HCT116 (cell line): ENCODE data around the gene EGFLAM. TPM values are rescaled to one million over a fixed set of nuclear protein-coding genes. Genes with fewer than 3 reads are reported as not detected.

Experiments
- ATAC-seq: fragments of 200-7000 bp; cut with Tn5 transposase; 2 replicates; pipeline ENCODE4 v1.9.1; 2020; ENCODE audit warnings: mild to moderate bottlenecking, moderate library complexity
- BruUV-seq: library from RNA; stranded (reverse); fragments of 400-500 nt; replicated peaks from 2 replicates; lab custom pipeline; 2021; lab: Mats Ljungman, UMichigan
- CTCF ChIA-PET: fragments of 300-600 bp; sonication (Branson Sonifier 250); formaldehyde crosslinking; loops from one replicate; lab custom pipeline; 2021; ENCODE audit warnings: antibody characterized with exemption; lab: Charles Lee
- POLR2A ChIA-PET: fragments of 300-600, 350-600 bp; sonication (Branson Sonifier 250); formaldehyde crosslinking; loops from one replicate; lab custom pipeline; 2021; ENCODE audit warnings: antibody characterized with exemption; lab: Charles Lee
- RAD21 ChIA-PET, 2 experiments: fragments of 300-600 bp; sonication (Branson Sonifier 250); formaldehyde crosslinking; loops; one replicate each; lab custom pipeline; 2023; ENCODE audit warnings: low total read pairs in 2 of 2; ENCODE audit not compliant: uncharacterized antibody in 2 of 2, unreplicated experiment in 2 of 2, low non-redundant PET in 1 of 2; lab: Charles Lee
- DNase-seq: peaks from one replicate; pipeline ENCODE4 v3.0.0-alpha.2; 2010; ENCODE audit warnings: low read depth, low spot score
- H2AFZ ChIP-seq: fragments of 200-600 bp; shearing (Covaris generic), sonication (generic); 2 replicates; pipeline ENCODE4 v1.6.1; 2017; ENCODE audit warnings: low read depth, mixed run types, mixed read lengths, antibody characterized with exemption, low read length; ENCODE audit not compliant: poor library complexity, severe bottlenecking
- H3K27ac ChIP-seq: 2 replicates; pipeline ENCODE4 v1.5.1; 2012; ENCODE audit warnings: low read depth, low read length
- H3K27me3 ChIP-seq: fragments of 200-600 bp; sonication (generic); 2 replicates; pipeline ENCODE4 v1.6.1; 2016; ENCODE audit warnings: mixed run types, low read length, mixed read lengths; ENCODE audit not compliant: insufficient read depth
- H3K36me3 ChIP-seq, 2 experiments: fragments of 200-500 bp in 1 of 2; fragments of 200-600 bp in 1 of 2; sonication (Bioruptor generic) in 1 of 2; sonication (generic) in 1 of 2; 2 replicates each; pipeline versions ENCODE4 v1.5.1 to v1.6.1; 2014 to 2016; ENCODE audit warnings: low read length in 2 of 2, inconsistent platforms in 1 of 2, mixed read lengths in 1 of 2, mixed run types in 1 of 2; ENCODE audit not compliant: insufficient read depth in 2 of 2, control insufficient read depth in 1 of 2
- H3K4me1 ChIP-seq, 2 experiments: fragments of 200-600 bp in 1 of 2; sonication (generic) in 1 of 2; 2 replicates each; pipeline versions ENCODE4 v1.5.1 to v1.6.1; 2012 to 2017; ENCODE audit warnings: low read length in 2 of 2, inconsistent platforms in 1 of 2, mild to moderate bottlenecking in 1 of 2, mixed read lengths in 1 of 2, mixed run types in 1 of 2, moderate library complexity in 1 of 2; ENCODE audit not compliant: insufficient read depth in 2 of 2, control insufficient read depth in 1 of 2
- H3K4me2 ChIP-seq: fragments of 200-600 bp; sonication (generic); 2 replicates; pipeline ENCODE4 v1.6.1; 2017; ENCODE audit warnings: mixed run types, low read length, mixed read lengths
- H3K4me3 ChIP-seq, 2 experiments: fragments of 200-600 bp in 1 of 2; sonication (generic) in 1 of 2; replicated peaks in 1 of 2; 2 replicates each; pipeline ENCODE4 v1.5.1; 2011 to 2016; ENCODE audit warnings: low read length in 2 of 2, control low read depth in 1 of 2, low read depth in 1 of 2, mild to moderate bottlenecking in 1 of 2, mixed read lengths in 1 of 2, mixed run types in 1 of 2
- H3K79me2 ChIP-seq: fragments of 200-600 bp; sonication (generic); 2 replicates; pipeline ENCODE4 v1.6.1; 2017; ENCODE audit warnings: mild to moderate bottlenecking, mixed run types, low read length, moderate library complexity, mixed read lengths; ENCODE audit not compliant: insufficient read depth
- H3K9ac ChIP-seq: fragments of 200-600 bp; sonication (generic); 2 replicates; pipeline ENCODE4 v1.6.1; 2016; ENCODE audit warnings: low read length, mixed read lengths
- H3K9me2 ChIP-seq: fragments of 200-600 bp; sonication (generic), shearing (Covaris generic); 2 replicates; pipeline ENCODE4 v1.6.1; 2017; ENCODE audit warnings: mixed run types, mild to moderate bottlenecking, moderate library complexity; ENCODE audit not compliant: insufficient read depth
- H3K9me3 ChIP-seq, 2 experiments: fragments of 200-500 bp in 1 of 2; fragments of 200-600 bp in 1 of 2; sonication (Bioruptor generic) in 1 of 2; sonication (generic) in 1 of 2; 2 replicates each; pipeline ENCODE4 v1.6.1; 2014 to 2017; ENCODE audit warnings: low read length in 2 of 2, mixed read lengths in 2 of 2, inconsistent platforms in 1 of 2, low read depth in 1 of 2, mild to moderate bottlenecking in 1 of 2, mixed run types in 1 of 2, moderate library complexity in 1 of 2; ENCODE audit not compliant: control insufficient read depth in 1 of 2, insufficient read depth in 1 of 2
- H4K20me1 ChIP-seq: fragments of 200-600 bp; sonication (generic), shearing (Covaris generic); 2 replicates; pipeline ENCODE4 v1.6.1; 2017; ENCODE audit warnings: mixed run types, mild to moderate bottlenecking, moderate library complexity; ENCODE audit not compliant: insufficient read depth
- CBX3 ChIP-seq: IDR thresholded peaks from 2 replicates; pipeline ENCODE4 v1.6.1; 2012; ENCODE audit warnings: low read depth
- CTCF ChIP-seq, 3 experiments: fragments of 200-600 bp in 1 of 3; sonication (generic) in 1 of 3; IDR thresholded peaks in 2 of 3; conservative IDR thresholded peaks in 1 of 3; 2 replicates each; pipeline ENCODE4 v1.5.1; 2012 to 2017; ENCODE audit warnings: low read depth in 2 of 3, low read length in 2 of 3, antibody characterized with exemption in 1 of 3, borderline replicate concordance in 1 of 3, control low read depth in 1 of 3, mild to moderate bottlenecking in 1 of 3, mixed read lengths in 1 of 3, mixed run types in 1 of 3, moderate library complexity in 1 of 3; ENCODE audit not compliant: insufficient read depth in 1 of 3
- EGR1 ChIP-seq: IDR thresholded peaks from 2 replicates; pipeline ENCODE4 v1.6.1; 2012; ENCODE audit warnings: low read depth
- ELF1 ChIP-seq: IDR thresholded peaks from 2 replicates; pipeline ENCODE4 v1.6.1; 2012; ENCODE audit warnings: low read depth, borderline replicate concordance
- EZH2 ChIP-seq: fragments of 200-600 bp; sonication (generic); IDR thresholded peaks from 2 replicates; pipeline ENCODE4 v1.6.1; 2017; ENCODE audit warnings: antibody characterized with exemption, mixed run types
- EZH2phosphoT487 ChIP-seq: fragments of 200-600 bp; IDR thresholded peaks from 2 replicates; pipeline ENCODE4 v1.6.1; 2018; ENCODE audit warnings: antibody characterized with exemption, borderline replicate concordance
- FOSL1 ChIP-seq: IDR thresholded peaks from 2 replicates; pipeline ENCODE4 v1.6.1; 2012; ENCODE audit warnings: low read depth
- JUND ChIP-seq: IDR thresholded peaks from 2 replicates; pipeline ENCODE4 v1.6.1; 2012
- MAX ChIP-seq: IDR thresholded peaks from 2 replicates; pipeline ENCODE4 v1.6.1; 2012
- POLR2AphosphoS5 ChIP-seq: IDR thresholded peaks from 2 replicates; pipeline ENCODE4 v1.6.1; 2011; ENCODE audit warnings: mild to moderate bottlenecking, low read depth, low read length, moderate library complexity
- RAD21 ChIP-seq: IDR thresholded peaks from 2 replicates; pipeline ENCODE4 v1.6.1; 2012; ENCODE audit warnings: low read depth, mild to moderate bottlenecking
- SIN3A ChIP-seq: IDR thresholded peaks from 2 replicates; pipeline ENCODE4 v1.6.1; 2012; ENCODE audit warnings: low read depth
- SP1 ChIP-seq: IDR thresholded peaks from 2 replicates; pipeline ENCODE4 v1.6.1; 2012; ENCODE audit warnings: low read depth
- SRF ChIP-seq: IDR thresholded peaks from 2 replicates; pipeline ENCODE4 v1.6.1; 2012; ENCODE audit warnings: low read depth
- ZNF274 ChIP-seq: fragments of 200-500 bp; sonication (Bioruptor generic); IDR thresholded peaks from 2 replicates; pipeline ENCODE4 v1.6.1; 2014; ENCODE audit warnings: mild to moderate bottlenecking, low read depth, low read length, inconsistent platforms
- intact Hi-C: fragments of 100-400 bp; cut with micrococcal nuclease; formaldehyde crosslinking; loops from 2 replicates; pipeline ENCODE4 v1.10.0; 2022
- total RNA-seq: library from RNA; stranded (reverse); gene quantifications from one replicate; pipeline ENCODE4 v1.2.1, GENCODE V29; 2021; ENCODE audit not compliant: unreplicated experiment
- TF ChIP-seq, protein P1 (sequence below): IDR thresholded peaks from 2 replicates; pipeline ENCODE4 v1.6.1; 2011; ENCODE audit warnings: mild to moderate bottlenecking, low read length, moderate library complexity; ENCODE audit not compliant: insufficient replicate concordance; ENCODE audit errors: extremely low read depth
- TF ChIP-seq, protein P2 (sequence below): IDR thresholded peaks from 2 replicates; pipeline ENCODE4 v1.6.1; 2012; ENCODE audit warnings: low read depth

Gene EGFLAM
- total RNA-seq, 1 experiment from 2014 or later, result not detected

GRCh38 chr5:38371596-38371995 lies 113.2 kb downstream of the EGFLAM start:
- RAD21 ChIA-PET, result no interaction called here
- Histone ChIP-seq H3K4me3 (no peak overlapping the region), H3K9me3 (no peaks in the 10 kb centered on the region), H2AFZ (no peak overlapping the region), H3K36me3 (no peaks in the 10 kb centered on the region), H3K9ac (no peak overlapping the region), H3K27ac (no peak overlapping the region), H4K20me1 (no peaks in the 10 kb centered on the region), H3K4me2 (no peak overlapping the region), H3K4me1 (no peaks in the 10 kb centered on the region), H3K27me3 (0 out of 2 replicates have a peak, but pooled peaks cover 4% of the 10 kb centered on the region), H3K9me2 (no peaks in the 10 kb centered on the region), H3K79me2 (no peaks in the 10 kb centered on the region)
- intact Hi-C loops, result no loop called here
- POLR2A ChIA-PET, result no interaction called here
- no TSS peak for BruUV-seq
- no peak for TF ChIP-seq EZH2
- TF ChIP-seq MAX, result no peak
- TF ChIP-seq CBX3, result no peak
- no peak for TF ChIP-seq EZH2phosphoT487
- TF ChIP-seq, protein P1, sequence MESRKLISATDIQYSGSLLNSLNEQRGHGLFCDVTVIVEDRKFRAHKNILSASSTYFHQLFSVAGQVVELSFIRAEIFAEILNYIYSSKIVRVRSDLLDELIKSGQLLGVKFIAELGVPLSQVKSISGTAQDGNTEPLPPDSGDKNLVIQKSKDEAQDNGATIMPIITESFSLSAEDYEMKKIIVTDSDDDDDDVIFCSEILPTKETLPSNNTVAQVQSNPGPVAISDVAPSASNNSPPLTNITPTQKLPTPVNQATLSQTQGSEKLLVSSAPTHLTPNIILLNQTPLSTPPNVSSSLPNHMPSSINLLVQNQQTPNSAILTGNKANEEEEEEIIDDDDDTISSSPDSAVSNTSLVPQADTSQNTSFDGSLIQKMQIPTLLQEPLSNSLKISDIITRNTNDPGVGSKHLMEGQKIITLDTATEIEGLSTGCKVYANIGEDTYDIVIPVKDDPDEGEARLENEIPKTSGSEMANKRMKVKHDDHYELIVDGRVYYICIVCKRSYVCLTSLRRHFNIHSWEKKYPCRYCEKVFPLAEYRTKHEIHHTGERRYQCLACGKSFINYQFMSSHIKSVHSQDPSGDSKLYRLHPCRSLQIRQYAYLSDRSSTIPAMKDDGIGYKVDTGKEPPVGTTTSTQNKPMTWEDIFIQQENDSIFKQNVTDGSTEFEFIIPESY, result no peak
- no peak for TF ChIP-seq CTCF (IDR thresholded peaks at IDR 0.05 in 2 of 3, conservative IDR thresholded peaks at IDR 0.05 in 1 of 3; ENCODE audit: borderline replicate concordance in 1 of 3, insufficient read depth in 1 of 3, low read depth in 2 of 3, low read length in 2 of 3)
- TF ChIP-seq ELF1, result no peak
- no peak for TF ChIP-seq EGR1
- TF ChIP-seq SRF, result no peak
- TF ChIP-seq SIN3A, result no peak
- TF ChIP-seq RAD21, result no peak
- TF ChIP-seq POLR2AphosphoS5, result no peak
- TF ChIP-seq SP1, result no peak
- no peak for TF ChIP-seq JUND
- no peak for TF ChIP-seq ZNF274
- no peak for TF ChIP-seq FOSL1
- TF ChIP-seq, protein P2, sequence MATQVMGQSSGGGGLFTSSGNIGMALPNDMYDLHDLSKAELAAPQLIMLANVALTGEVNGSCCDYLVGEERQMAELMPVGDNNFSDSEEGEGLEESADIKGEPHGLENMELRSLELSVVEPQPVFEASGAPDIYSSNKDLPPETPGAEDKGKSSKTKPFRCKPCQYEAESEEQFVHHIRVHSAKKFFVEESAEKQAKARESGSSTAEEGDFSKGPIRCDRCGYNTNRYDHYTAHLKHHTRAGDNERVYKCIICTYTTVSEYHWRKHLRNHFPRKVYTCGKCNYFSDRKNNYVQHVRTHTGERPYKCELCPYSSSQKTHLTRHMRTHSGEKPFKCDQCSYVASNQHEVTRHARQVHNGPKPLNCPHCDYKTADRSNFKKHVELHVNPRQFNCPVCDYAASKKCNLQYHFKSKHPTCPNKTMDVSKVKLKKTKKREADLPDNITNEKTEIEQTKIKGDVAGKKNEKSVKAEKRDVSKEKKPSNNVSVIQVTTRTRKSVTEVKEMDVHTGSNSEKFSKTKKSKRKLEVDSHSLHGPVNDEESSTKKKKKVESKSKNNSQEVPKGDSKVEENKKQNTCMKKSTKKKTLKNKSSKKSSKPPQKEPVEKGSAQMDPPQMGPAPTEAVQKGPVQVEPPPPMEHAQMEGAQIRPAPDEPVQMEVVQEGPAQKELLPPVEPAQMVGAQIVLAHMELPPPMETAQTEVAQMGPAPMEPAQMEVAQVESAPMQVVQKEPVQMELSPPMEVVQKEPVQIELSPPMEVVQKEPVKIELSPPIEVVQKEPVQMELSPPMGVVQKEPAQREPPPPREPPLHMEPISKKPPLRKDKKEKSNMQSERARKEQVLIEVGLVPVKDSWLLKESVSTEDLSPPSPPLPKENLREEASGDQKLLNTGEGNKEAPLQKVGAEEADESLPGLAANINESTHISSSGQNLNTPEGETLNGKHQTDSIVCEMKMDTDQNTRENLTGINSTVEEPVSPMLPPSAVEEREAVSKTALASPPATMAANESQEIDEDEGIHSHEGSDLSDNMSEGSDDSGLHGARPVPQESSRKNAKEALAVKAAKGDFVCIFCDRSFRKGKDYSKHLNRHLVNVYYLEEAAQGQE, result no peak
- CTCF ChIA-PET, result no interaction called here
- ATAC-seq (no peak), DNase-seq (no peak)
